Lung (tissue), 12 donors: ENCODE measurements around the gene HLCS. TPM values are rescaled to one million over a fixed set of nuclear protein-coding genes. Genes with fewer than 3 reads are reported as not detected.
"Not testable (repeated sequence)": the region's sequence is repeated elsewhere in the genome, so short reads cannot be mapped to it uniquely, and the experiment has no call there.

Source experiments
- ATAC-seq: fragments of 200-7000 bp; cut with Tn5 transposase; one replicate; pipeline ENCODE4 v1.9.1; 2020; ENCODE audit warnings: moderate number of reproducible peaks; ENCODE audit not compliant: insufficient read depth, low FRiP score
- DNase-seq, 3 donors: peaks; one replicate each; pipeline ENCODE4 v3.0.0-alpha.2; 2013 to 2017
- H3K27ac ChIP-seq, 2 donors: one replicate each; pipeline ENCODE4 v1.5.1; 2013; ENCODE audit warnings: mild to moderate bottlenecking in 2 of 2, moderate library complexity in 2 of 2, control low read depth in 1 of 2, inconsistent platforms in 1 of 2, low read depth in 1 of 2, low read length in 1 of 2
- H3K27me3 ChIP-seq, 3 donors: one replicate each; pipeline ENCODE4 v1.5.1; 2013; ENCODE audit warnings: low read length in 2 of 3; ENCODE audit not compliant: control insufficient read depth in 3 of 3, insufficient read depth in 3 of 3
- H3K36me3 ChIP-seq, 4 donors: one replicate each; pipeline ENCODE4 v1.5.1; 2013; ENCODE audit warnings: low read length in 4 of 4, mild to moderate bottlenecking in 1 of 4, moderate library complexity in 1 of 4; ENCODE audit not compliant: control insufficient read depth in 4 of 4, insufficient read depth in 4 of 4
- H3K4me1 ChIP-seq, 5 donors: one replicate each; pipeline ENCODE4 v1.5.1; 2013; ENCODE audit warnings: low read length in 5 of 5, mild to moderate bottlenecking in 2 of 5, moderate library complexity in 1 of 5; ENCODE audit not compliant: control insufficient read depth in 5 of 5, insufficient read depth in 5 of 5
- H3K4me3 ChIP-seq: one replicate; pipeline ENCODE4 v1.5.1; 2013; ENCODE audit warnings: mild to moderate bottlenecking, control low read depth, moderate library complexity
- H3K9ac ChIP-seq, 2 donors: one replicate each; pipeline ENCODE4 v1.5.1; 2013; ENCODE audit warnings: low read length in 2 of 2, control low read depth in 1 of 2; ENCODE audit not compliant: insufficient read depth in 1 of 2
- H3K9me3 ChIP-seq, 4 donors: one replicate each; pipeline ENCODE4 v1.5.1; 2013; ENCODE audit warnings: low read length in 3 of 4, mild to moderate bottlenecking in 1 of 4, moderate library complexity in 1 of 4; ENCODE audit not compliant: control insufficient read depth in 4 of 4, insufficient read depth in 3 of 4
- WGBS, 2 donors: extraction: QIAGEN DNeasy Blood & Tissue Kit; methylation state at CpG; one replicate each; pipeline ENCODE4 v1.1.7; 2013; 5-methylcytosine and 5-hydroxymethylcytosine counted together
- polyA plus RNA-seq, 2 donors: library from polyadenylated mRNA; stranded (reverse); fragments of 200-250 nt; gene quantifications; one replicate each; pipeline ENCODE4 v1.2.1, GENCODE V29; 2013
- total RNA-seq, 2 donors: library from RNA; depleted of rRNA in 1 of 2; stranded (reverse); fragments of >200 nt in 1 of 2; gene quantifications; one replicate each; pipeline ENCODE4 v1.2.1, GENCODE V29; 2014 to 2021
- TF ChIP-seq, protein P1 (sequence below): IDR thresholded peaks from 2 replicates; pipeline ENCODE4 v1.5.1; 2012; ENCODE audit warnings: mild to moderate bottlenecking; ENCODE audit errors: control extremely low read depth, extremely low read depth
- donor health status: control.
- donor health status: control.
- donor health status: Bipolar disorder and iron deficiency.
- donor health status: healthy.
- donor health status: DM: yes; HTN: yes; CAD: no.

HLCS gene
- total and polyA plus RNA-seq, 4 donors = 5.0 to 28.8 (median 17.5) TPM

DNA sequence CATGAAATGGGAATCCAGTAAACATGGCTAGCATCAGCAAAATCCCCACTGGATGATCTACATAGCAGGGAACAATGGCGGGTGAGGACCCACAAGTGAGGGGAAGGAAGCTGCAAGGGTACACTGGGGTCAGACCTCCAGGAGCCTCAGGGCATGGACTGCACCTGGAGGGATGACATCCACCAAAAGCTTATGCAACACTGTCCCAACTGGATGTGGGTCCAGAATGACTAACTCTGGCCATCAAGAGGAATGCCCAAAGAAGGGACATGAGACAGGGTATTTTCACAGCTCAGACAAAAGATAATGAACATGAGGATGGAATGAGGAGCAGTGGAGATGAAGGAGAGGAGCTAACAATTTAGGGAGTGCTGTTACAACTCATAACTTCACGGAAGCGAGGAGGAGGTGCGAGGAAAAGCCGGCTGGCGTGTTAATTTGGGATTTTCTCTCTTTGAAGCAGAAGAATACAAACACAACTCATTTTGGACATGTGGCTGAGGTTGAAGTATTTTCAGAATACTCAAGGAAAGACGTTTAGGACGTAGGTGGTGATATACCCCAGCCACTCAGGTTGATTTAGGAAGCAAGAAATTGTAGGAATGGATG lies 5.7 kb downstream of the HLCS start:
- 95 to 97% methylated on average over 8 of the region's 8 CpGs for WGBS, 2 donors
- no peak for ATAC-seq
- H3K36me3 ChIP-seq = peaks cover 0 to 13% (median 8%) of the 10 kb centered on the region in 4 donors

DNA sequence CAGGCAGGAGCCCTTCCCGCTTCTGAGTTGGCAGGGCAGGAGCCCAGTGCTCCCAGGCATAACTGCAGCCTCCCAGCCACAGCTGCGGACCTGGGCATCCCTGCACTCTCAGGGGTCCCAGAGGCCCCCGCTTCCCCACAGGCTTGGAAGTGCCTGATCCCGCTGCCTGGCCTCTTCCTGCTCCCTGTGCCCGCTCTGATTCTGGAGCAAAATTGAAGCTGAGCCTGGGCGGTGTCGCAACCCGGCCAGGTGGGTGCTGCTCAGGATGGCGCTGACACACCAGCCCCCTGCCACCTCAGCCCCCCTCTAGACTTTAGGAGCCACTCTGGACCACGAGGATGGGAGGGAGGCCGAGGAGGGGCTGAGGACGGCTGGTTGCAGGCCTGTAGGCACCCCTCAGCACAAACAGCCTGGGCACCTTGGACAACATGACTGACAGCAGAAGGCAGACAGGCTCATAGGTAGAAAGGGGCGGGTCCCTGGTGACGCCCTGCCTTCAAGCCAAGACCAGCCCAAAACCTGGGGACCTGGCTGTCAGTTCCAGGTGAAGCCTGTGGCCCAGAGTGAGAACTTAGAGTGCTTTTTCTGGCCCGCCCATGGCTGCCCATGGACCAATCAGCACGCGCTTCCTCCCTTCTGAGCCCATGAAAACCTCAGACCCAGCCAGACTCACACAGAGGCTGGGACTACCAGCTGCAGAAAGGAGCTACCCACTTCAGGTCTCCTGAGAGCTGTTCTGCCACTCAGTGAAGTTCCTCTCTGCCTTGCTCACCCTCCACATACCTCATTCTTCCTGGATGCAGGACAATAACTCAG lies 7.2 kb downstream of the HLCS start:
- no peaks in the 10 kb centered on the region for H3K27me3 ChIP-seq
- H3K9ac ChIP-seq = no peak overlapping the region
- H3K4me1 ChIP-seq = peaks cover 0 to 1% (median 0%) of the 10 kb centered on the region in 5 donors
- 95 to 98% methylated on average over 17 of the region's 17 CpGs for WGBS, 2 donors
- H3K27ac ChIP-seq = no peak overlapping the region
- peaks cover 0 to 15% (median 8%) of the 10 kb centered on the region in 4 donors for H3K36me3 ChIP-seq
- no peak for ATAC-seq
- TF ChIP-seq, protein P1, sequence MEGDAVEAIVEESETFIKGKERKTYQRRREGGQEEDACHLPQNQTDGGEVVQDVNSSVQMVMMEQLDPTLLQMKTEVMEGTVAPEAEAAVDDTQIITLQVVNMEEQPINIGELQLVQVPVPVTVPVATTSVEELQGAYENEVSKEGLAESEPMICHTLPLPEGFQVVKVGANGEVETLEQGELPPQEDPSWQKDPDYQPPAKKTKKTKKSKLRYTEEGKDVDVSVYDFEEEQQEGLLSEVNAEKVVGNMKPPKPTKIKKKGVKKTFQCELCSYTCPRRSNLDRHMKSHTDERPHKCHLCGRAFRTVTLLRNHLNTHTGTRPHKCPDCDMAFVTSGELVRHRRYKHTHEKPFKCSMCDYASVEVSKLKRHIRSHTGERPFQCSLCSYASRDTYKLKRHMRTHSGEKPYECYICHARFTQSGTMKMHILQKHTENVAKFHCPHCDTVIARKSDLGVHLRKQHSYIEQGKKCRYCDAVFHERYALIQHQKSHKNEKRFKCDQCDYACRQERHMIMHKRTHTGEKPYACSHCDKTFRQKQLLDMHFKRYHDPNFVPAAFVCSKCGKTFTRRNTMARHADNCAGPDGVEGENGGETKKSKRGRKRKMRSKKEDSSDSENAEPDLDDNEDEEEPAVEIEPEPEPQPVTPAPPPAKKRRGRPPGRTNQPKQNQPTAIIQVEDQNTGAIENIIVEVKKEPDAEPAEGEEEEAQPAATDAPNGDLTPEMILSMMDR = no peak
- no peaks in the 10 kb centered on the region for H3K9me3 ChIP-seq
- DNase-seq = no peak
- H3K4me3 ChIP-seq = no peak overlapping the region

More for the DNA sequence above, 5.7 kb downstream of the HLCS start:
- no peaks in the 10 kb centered on the region for H3K9me3 ChIP-seq
- H3K9ac ChIP-seq = no peak overlapping the region
- H3K27ac ChIP-seq = no peak overlapping the region
- no peak for DNase-seq
- H3K4me3 ChIP-seq = no peak overlapping the region
- TF ChIP-seq, protein P1 = no peak
- peaks cover 0 to 8% (median 0%) of the 10 kb centered on the region in 5 donors for H3K4me1 ChIP-seq
- no peaks in the 10 kb centered on the region for H3K27me3 ChIP-seq

DNA sequence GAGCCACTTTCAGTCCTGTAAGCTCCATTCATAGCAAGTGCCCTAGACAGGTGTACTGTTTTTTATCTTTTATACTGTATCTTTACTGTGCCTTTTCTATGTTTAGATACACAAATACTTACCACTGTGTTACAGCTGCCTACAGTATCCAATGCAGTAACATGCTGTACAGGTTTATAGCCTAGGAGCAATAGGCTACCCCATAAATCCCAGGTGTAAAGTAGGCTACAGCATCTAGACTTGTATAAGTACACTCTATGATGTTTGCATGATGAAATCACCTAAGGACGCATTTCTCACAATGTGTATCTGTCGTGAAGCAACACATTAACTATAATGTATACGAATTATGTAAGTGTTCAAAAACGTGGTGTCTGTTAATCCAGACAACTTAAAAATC lies 10.7 kb downstream of the HLCS start:
- Histone ChIP-seq H3K36me3 (peaks cover 0 to 13% (median 4%) of the 10 kb centered on the region in 4 donors), H3K4me1 (peaks cover 0 to under 1% (median 0%) of the 10 kb centered on the region in 5 donors), H3K9me3 (no peaks in the 10 kb centered on the region), H3K4me3 (no peak overlapping the region), H3K9ac (no peak overlapping the region), H3K27me3 (no peaks in the 10 kb centered on the region), H3K27ac (no peak overlapping the region)
- WGBS, 2 donors = 89 to 92% methylated on average over 4 of the region's 4 CpGs
- DNase-seq (no peak), ATAC-seq (no peak)
- TF ChIP-seq, protein P1 = no peak

GRCh38 chr21:36952331-36952730 lies 14.1 kb downstream of the HLCS start:
- not testable (repeated sequence) for H3K4me3 ChIP-seq, H3K27ac ChIP-seq, H3K4me1 ChIP-seq, H3K9me3 ChIP-seq, ATAC-seq, H3K27me3 ChIP-seq, H3K9ac ChIP-seq, DNase-seq, H3K36me3 ChIP-seq
- WGBS, 2 donors = 95 to 98% methylated on average over 12 of the region's 12 CpGs
